Spleen (tissue), 7 donors: ENCODE results near the gene ZNF117.

Source experiments
- POLR2A ChIP-seq, 3 donors: fragments of 450-650 bp; IDR thresholded peaks; one replicate each; pipeline ENCODE4 v1.5.1; 2017; ENCODE audit warnings: antibody characterized with exemption in 3 of 3, mild to moderate bottlenecking in 1 of 3
- TF ChIP-seq, protein P1 (sequence below), 11 experiments: fragments of 200-600 bp in 7 of 11; fragments of 450-650 bp in 4 of 11; sonication (generic) in 4 of 11; IDR thresholded peaks in 8 of 11; conservative IDR thresholded peaks in 3 of 11; 1 replicate in 7 of 11; 2 replicates in 4 of 11; pipeline versions ENCODE4 v1.4.0 to v1.8.0; 2016 to 2021; ENCODE audit warnings: antibody characterized with exemption in 11 of 11, inconsistent platforms in 4 of 11, mild to moderate bottlenecking in 1 of 11
- donor health status: DM: no; HTN: no; CAD: no; lungs with moderate emphysema.
- donor health status: DM: no; HTN: no; CAD: no.
- donor health status: DM: no; HTN: no; CAD: no.

DNA sequence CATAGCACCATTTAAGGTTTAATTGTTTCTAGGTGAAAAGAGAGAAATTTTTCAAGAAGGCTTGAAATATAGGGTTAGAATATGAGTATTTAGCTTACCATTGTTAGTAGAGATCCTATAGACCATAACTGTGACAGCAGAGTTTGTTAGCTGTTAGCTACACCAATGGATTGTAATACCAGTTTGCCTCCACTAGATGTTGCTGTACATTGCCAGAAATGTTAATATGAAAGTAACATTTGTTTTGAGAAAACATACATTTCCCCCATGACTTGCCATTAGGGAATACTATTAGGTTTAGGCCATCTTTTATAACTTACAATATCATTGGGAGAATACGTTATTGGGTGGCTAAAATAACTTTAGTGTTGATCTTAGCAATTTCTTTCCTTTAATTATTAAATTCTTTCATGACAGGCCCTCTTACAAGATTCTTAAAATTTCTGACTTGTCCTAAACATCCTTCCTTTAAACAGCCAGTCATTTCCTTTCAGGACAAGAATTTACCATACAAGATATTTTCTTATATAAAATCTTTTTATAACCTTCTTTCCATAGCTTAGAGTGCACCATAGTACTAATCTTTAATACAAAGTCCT lies 39.5 kb downstream of the ZNF117 start:
- TF ChIP-seq, protein P1, sequence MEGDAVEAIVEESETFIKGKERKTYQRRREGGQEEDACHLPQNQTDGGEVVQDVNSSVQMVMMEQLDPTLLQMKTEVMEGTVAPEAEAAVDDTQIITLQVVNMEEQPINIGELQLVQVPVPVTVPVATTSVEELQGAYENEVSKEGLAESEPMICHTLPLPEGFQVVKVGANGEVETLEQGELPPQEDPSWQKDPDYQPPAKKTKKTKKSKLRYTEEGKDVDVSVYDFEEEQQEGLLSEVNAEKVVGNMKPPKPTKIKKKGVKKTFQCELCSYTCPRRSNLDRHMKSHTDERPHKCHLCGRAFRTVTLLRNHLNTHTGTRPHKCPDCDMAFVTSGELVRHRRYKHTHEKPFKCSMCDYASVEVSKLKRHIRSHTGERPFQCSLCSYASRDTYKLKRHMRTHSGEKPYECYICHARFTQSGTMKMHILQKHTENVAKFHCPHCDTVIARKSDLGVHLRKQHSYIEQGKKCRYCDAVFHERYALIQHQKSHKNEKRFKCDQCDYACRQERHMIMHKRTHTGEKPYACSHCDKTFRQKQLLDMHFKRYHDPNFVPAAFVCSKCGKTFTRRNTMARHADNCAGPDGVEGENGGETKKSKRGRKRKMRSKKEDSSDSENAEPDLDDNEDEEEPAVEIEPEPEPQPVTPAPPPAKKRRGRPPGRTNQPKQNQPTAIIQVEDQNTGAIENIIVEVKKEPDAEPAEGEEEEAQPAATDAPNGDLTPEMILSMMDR (IDR thresholded peaks at IDR 0.05 in 8 of 11, conservative IDR thresholded peaks at IDR 0.05 in 3 of 11) = peak; percentile 60 to 90 (median 83)
- TF ChIP-seq POLR2A (IDR thresholded peaks at IDR 0.05) = no peak
